ENCODE measurements around the gene ABI1. TPM values are rescaled to one million over a fixed set of nuclear protein-coding genes. Genes with fewer than 3 reads are reported as not detected.

Gene ABI1
- total and polyA plus RNA-seq, 9 of the 15 experiments (the other 6 are each of a cell fraction or from before 2014, with no cell fraction given), result 22.1 to 52.3 (median 39.0) TPM

DNA sequence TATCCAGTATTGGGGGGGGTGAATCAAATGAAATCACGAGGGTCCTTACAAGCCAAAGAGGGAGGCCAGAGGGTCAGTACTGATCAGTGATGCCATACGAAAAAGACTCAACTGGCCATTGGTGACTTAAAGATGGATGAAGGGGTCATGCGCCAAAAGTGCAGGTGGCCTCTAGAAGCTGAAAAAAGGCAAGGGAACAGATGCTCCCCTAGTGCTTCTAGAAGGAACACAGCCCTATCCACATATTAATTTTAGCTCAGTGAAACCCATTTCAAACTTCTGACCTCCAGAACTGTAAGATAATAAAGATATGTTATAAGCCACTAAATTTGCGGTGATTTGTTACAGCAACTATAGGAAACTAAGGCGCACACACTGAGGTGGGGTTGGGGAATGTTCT, 62.5 kb downstream of the ABI1 start:
- Histone ChIP-seq H3K4me1 (replicated peaks in 1 of 2; ENCODE audit: control insufficient read depth in 2 of 2, insufficient read depth in 2 of 2, low read length in 2 of 2) (no peaks in the 10 kb centered on the region; a peak in 2 of 5 replicates), H3K4me2 (ENCODE audit: insufficient read depth, low read length) (no peak overlapping the region), H3K79me2 (ENCODE audit: control insufficient read depth, insufficient read depth, low read length) (peaks cover 62% of the 10 kb centered on the region), H4K20me1 (replicated peaks; ENCODE audit: control insufficient read depth, insufficient read depth, low read length) (peaks cover 13% of the 10 kb centered on the region), H3K9me3 (replicated peaks; ENCODE audit: control insufficient read depth, insufficient read depth, low read depth, low read length) (no peaks in the 10 kb centered on the region; the same call in 1 of the 2 replicates), H3K9me1 (ENCODE audit: control insufficient read depth, insufficient read depth, low read length) (no peaks in the 10 kb centered on the region), H2AFZ (ENCODE audit: low read depth, low read length) (no peak overlapping the region), H3K9ac (ENCODE audit: insufficient read depth in 1 of 2, low read depth in 2 of 2, low read length in 2 of 2) (no peak overlapping the region), H3K4me3 (no peak overlapping the region), H3K36me3 (ENCODE audit: control insufficient read depth, insufficient read depth, low read length) (no peaks in the 10 kb centered on the region), H3K27me3 (ENCODE audit: control insufficient read depth in 2 of 2, insufficient read depth in 2 of 2, low read length in 2 of 2) (no peaks in the 10 kb centered on the region), H3K27ac (ENCODE audit: extremely low read depth, low read depth, low read length) (no peak overlapping the region)
- ChIA-PET CTCF (ENCODE audit: low intra/inter-chr PET ratio) (no interaction called here), POLR2A (interaction anchor here (0.7 to 1.5 kb wide), 4 partner anchors 11 to 58 kb away, joined by 3 to 4 read pairs (median 3); no protein-coding TSS in a partner anchor)
- intact Hi-C loops (cut with micrococcal nuclease) (no loop called here), in situ Hi-C loops (cut with MboI) (no loop called here)
- no peak for DNase-seq (ENCODE audit: extremely low read depth in 1 of 4, low spot score in 3 of 4)
- 76% methylated on average over 5 of the region's 5 CpGs for WGBS (ENCODE audit: insufficient coverage, low coverage, missing lambda C conversion rate)
- no TSS peak for BruUV-seq (replicated peaks)
- no peak for FAIRE-seq
- ATAC-seq, result no peak
- no peak for TF ChIP-seq ILK (tag; IDR thresholded peaks at IDR 0.05; ENCODE audit: borderline replicate concordance, low read depth)
- TF ChIP-seq, protein P1, sequence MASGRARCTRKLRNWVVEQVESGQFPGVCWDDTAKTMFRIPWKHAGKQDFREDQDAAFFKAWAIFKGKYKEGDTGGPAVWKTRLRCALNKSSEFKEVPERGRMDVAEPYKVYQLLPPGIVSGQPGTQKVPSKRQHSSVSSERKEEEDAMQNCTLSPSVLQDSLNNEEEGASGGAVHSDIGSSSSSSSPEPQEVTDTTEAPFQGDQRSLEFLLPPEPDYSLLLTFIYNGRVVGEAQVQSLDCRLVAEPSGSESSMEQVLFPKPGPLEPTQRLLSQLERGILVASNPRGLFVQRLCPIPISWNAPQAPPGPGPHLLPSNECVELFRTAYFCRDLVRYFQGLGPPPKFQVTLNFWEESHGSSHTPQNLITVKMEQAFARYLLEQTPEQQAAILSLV (tag; IDR thresholded peaks at IDR 0.05), result no peak
- no peak for TF ChIP-seq NR2F6 (CRISPR knock-in tag; IDR thresholded peaks at IDR 0.05)
- no peak for TF ChIP-seq CGGBP1 (CRISPR knock-in tag; IDR thresholded peaks at IDR 0.05)
- no peak for TF ChIP-seq CTBP1 (IDR thresholded peaks at IDR 0.05; ENCODE audit: borderline replicate concordance)
- no peak for TF ChIP-seq PML (IDR thresholded peaks at IDR 0.05; ENCODE audit: low read length)
- no peak for TF ChIP-seq TOE1 (IDR thresholded peaks at IDR 0.05; ENCODE audit: borderline replicate concordance)
- no peak for TF ChIP-seq TOE1 (CRISPR knock-in tag; IDR thresholded peaks at IDR 0.05; ENCODE audit: borderline replicate concordance, low read depth)
- no peak for TF ChIP-seq ELF1 (tag; IDR thresholded peaks at IDR 0.05)
- no peak for TF ChIP-seq ETS2 (tag; IDR thresholded peaks at IDR 0.05; ENCODE audit: borderline replicate concordance, poor library complexity, severe bottlenecking)
- no peak for TF ChIP-seq ELF2 (CRISPR knock-in tag; IDR thresholded peaks at IDR 0.05)
- TF ChIP-seq ILF3 (IDR thresholded peaks at IDR 0.05; ENCODE audit: borderline replicate concordance), result no peak
- no peak for TF ChIP-seq RAD21 (CRISPR knock-in tag; conservative IDR thresholded peaks at IDR 0.05 in 1 of 2, IDR thresholded peaks at IDR 0.05 in 1 of 2)
- TF ChIP-seq RREB1 (CRISPR knock-in tag; IDR thresholded peaks at IDR 0.05), result no peak
- no peak for TF ChIP-seq MYNN (IDR thresholded peaks at IDR 0.05)
- no peak for TF ChIP-seq MYNN (CRISPR knock-in tag; IDR thresholded peaks at IDR 0.05)
